HepG2 (cell line): ENCODE data around the gene ALKBH5. TPM values are rescaled to one million over a fixed set of nuclear protein-coding genes. Genes with fewer than 3 reads are reported as not detected.

ENCODE experiments used
- BRCA1 ChIP-seq: sonication (generic); formaldehyde crosslinking; IDR thresholded peaks from 2 replicates; pipeline ENCODE4 v1.4.0; 2020; ENCODE audit warnings: missing genetic modification reagents
- CCDC6 ChIP-seq: sonication (generic); formaldehyde crosslinking; IDR thresholded peaks from 2 replicates; pipeline ENCODE4 v1.8.1; 2022; ENCODE audit warnings: mild to moderate bottlenecking, missing genetic modification reagents, moderate library complexity
- DNMT3B ChIP-seq: conservative IDR thresholded peaks from 2 replicates; pipeline ENCODE4 v1.6.1; 2016; ENCODE audit warnings: missing biosample characterization, control low read depth
- FOSL1 ChIP-seq: sonication (generic); formaldehyde crosslinking; IDR thresholded peaks from 2 replicates; pipeline ENCODE4 v1.9.0; 2021; ENCODE audit warnings: missing genetic modification reagents, borderline replicate concordance
- MAFG ChIP-seq: sonication (generic); formaldehyde crosslinking; IDR thresholded peaks from 2 replicates; pipeline ENCODE4 v1.5.1; 2020; ENCODE audit warnings: mild to moderate bottlenecking, missing genetic modification reagents
- SP4 ChIP-seq: sonication (generic); formaldehyde crosslinking; IDR thresholded peaks from 2 replicates; pipeline ENCODE4 v1.8.1; 2023; ENCODE audit warnings: mild to moderate bottlenecking, missing genetic modification reagents
- TSC22D2 ChIP-seq: sonication (generic); formaldehyde crosslinking; IDR thresholded peaks from 2 replicates; pipeline ENCODE4 v1.5.1; 2020; ENCODE audit warnings: missing genetic modification reagents, mild to moderate bottlenecking, borderline replicate concordance
- ZFP1 ChIP-seq: IDR thresholded peaks from 2 replicates; pipeline ENCODE4 v1.6.1; 2016
- ZFP90 ChIP-seq: sonication (generic); formaldehyde crosslinking; IDR thresholded peaks from 2 replicates; pipeline ENCODE4 v1.8.0; 2022; ENCODE audit warnings: missing genetic modification reagents, mild to moderate bottlenecking, inconsistent platforms, borderline replicate concordance
- ZNF101 ChIP-seq: sonication (generic); formaldehyde crosslinking; IDR thresholded peaks from 2 replicates; pipeline ENCODE4 v1.4.0; 2020; ENCODE audit warnings: mild to moderate bottlenecking, low read depth, missing genetic modification reagents, borderline replicate concordance
- ZNF253 ChIP-seq: sonication (generic); formaldehyde crosslinking; IDR thresholded peaks from 2 replicates; pipeline ENCODE4 v1.8.0; 2022; ENCODE audit warnings: mild to moderate bottlenecking, missing genetic modification reagents, borderline replicate concordance
- ZNF282 ChIP-seq: fragments of 450-650 bp; IDR thresholded peaks from 2 replicates; pipeline ENCODE4 v1.6.1; 2018; ENCODE audit not compliant: partially characterized antibody
- ZNF30 ChIP-seq: sonication (generic); formaldehyde crosslinking; IDR thresholded peaks from 2 replicates; pipeline ENCODE4 v1.5.0; 2020; ENCODE audit warnings: mild to moderate bottlenecking, missing genetic modification reagents
- ZNF337 ChIP-seq: sonication (generic); formaldehyde crosslinking; IDR thresholded peaks from 2 replicates; pipeline ENCODE4 v1.5.1; 2020; ENCODE audit warnings: missing genetic modification reagents, low read depth, mild to moderate bottlenecking, borderline replicate concordance
- ZNF441 ChIP-seq: sonication (generic); formaldehyde crosslinking; IDR thresholded peaks from 2 replicates; pipeline ENCODE4 v1.7.0; 2021; ENCODE audit warnings: missing genetic modification reagents, borderline replicate concordance
- ZNF749 ChIP-seq: sonication (generic); formaldehyde crosslinking; IDR thresholded peaks from 2 replicates; pipeline ENCODE4 v1.8.0; 2022; ENCODE audit warnings: mild to moderate bottlenecking, missing genetic modification reagents, moderate library complexity, borderline replicate concordance
- ZSCAN20 ChIP-seq: sonication (generic); formaldehyde crosslinking; IDR thresholded peaks from 2 replicates; pipeline ENCODE4 v1.4.0; 2020; ENCODE audit warnings: missing genetic modification reagents, mild to moderate bottlenecking, borderline replicate concordance
- polyA plus RNA-seq, 8 experiments: library from polyadenylated mRNA; depleted of rRNA in 3 of 8; stranded (reverse) in 7 of 8; unstranded in 1 of 8; fragments of >200 nt; fragmentation: Illumina TruSeq in 4 of 8; extraction: Trizol in 4 of 8; gene quantifications; 2 replicates each; pipeline versions ENCODE4 v1.2.1 to v1.2.3, GENCODE V29; 2011 to 2016; ENCODE audit warnings: low read depth in 4 of 8, missing spikeins in 1 of 8, mixed read lengths in 1 of 8; ENCODE audit not compliant: insufficient read depth in 1 of 8
- total RNA-seq, 5 experiments: library from RNA; depleted of rRNA; stranded (reverse); fragments of >200 nt; fragmentation: Illumina TruSeq; extraction: Trizol; gene quantifications; 2 replicates each; pipeline ENCODE4 v1.2.3, GENCODE V29; 2016; ENCODE audit warnings: low read depth in 1 of 5
- TF ChIP-seq, protein P1 (sequence below): sonication (generic); formaldehyde crosslinking; IDR thresholded peaks from 2 replicates; pipeline ENCODE4 v1.4.0; 2020; ENCODE audit warnings: missing genetic modification reagents, borderline replicate concordance
- TF ChIP-seq, protein P2 (sequence below): sonication (generic); formaldehyde crosslinking; conservative IDR thresholded peaks from 2 replicates; pipeline ENCODE4 v1.8.0; 2022; ENCODE audit warnings: missing genetic modification reagents
- TF ChIP-seq, protein P3 (sequence below): IDR thresholded peaks from 2 replicates; pipeline ENCODE4 v1.6.1; 2016
- TF ChIP-seq, protein P4 (sequence below): sonication (generic); formaldehyde crosslinking; IDR thresholded peaks from 2 replicates; pipeline ENCODE4 v1.8.0; 2022; ENCODE audit warnings: mild to moderate bottlenecking, missing genetic modification reagents, moderate library complexity

ALKBH5 gene
- total and polyA plus RNA-seq, 2 of the 13 experiments (the other 11 are each of a cell fraction or from before 2014, with no cell fraction given), result 68.9 to 76.9 TPM

DNA sequence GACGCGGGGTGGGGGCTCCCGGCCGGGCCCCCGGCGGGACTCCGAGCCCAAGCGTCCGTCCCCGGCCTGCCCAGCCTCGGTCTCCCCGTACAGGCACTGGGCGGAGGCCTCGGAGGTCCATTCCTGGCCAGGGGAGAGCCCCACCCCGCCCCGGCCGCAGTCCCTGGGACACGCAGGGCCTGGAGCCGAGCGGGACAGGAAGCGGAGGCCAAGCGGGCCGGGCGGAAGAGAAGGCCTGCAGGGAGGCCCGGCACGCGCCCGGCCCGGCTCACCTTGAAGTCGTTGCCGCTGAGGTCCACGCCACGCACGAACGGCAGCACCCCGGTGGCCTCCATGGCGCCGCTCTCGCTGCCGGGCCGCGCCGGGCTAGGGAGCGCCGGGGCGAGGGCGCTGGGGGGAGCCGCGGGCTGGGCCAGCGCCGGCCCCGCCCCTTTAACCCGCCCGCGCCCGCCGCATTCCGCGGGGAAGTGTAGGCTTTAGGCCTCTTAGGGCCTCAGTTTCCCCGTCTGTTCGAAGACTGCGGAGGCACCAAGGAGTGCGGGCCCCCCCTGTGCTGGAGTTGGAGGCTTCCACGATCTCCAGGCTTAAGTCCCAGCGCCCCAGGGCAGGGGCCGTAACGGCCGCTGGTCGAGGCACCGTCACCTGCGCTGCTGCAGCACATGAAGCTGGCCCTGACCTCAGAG, 74.9 kb downstream of the ALKBH5 start, which contains the start of gene FLII (continued):
- TF ChIP-seq, protein P1, sequence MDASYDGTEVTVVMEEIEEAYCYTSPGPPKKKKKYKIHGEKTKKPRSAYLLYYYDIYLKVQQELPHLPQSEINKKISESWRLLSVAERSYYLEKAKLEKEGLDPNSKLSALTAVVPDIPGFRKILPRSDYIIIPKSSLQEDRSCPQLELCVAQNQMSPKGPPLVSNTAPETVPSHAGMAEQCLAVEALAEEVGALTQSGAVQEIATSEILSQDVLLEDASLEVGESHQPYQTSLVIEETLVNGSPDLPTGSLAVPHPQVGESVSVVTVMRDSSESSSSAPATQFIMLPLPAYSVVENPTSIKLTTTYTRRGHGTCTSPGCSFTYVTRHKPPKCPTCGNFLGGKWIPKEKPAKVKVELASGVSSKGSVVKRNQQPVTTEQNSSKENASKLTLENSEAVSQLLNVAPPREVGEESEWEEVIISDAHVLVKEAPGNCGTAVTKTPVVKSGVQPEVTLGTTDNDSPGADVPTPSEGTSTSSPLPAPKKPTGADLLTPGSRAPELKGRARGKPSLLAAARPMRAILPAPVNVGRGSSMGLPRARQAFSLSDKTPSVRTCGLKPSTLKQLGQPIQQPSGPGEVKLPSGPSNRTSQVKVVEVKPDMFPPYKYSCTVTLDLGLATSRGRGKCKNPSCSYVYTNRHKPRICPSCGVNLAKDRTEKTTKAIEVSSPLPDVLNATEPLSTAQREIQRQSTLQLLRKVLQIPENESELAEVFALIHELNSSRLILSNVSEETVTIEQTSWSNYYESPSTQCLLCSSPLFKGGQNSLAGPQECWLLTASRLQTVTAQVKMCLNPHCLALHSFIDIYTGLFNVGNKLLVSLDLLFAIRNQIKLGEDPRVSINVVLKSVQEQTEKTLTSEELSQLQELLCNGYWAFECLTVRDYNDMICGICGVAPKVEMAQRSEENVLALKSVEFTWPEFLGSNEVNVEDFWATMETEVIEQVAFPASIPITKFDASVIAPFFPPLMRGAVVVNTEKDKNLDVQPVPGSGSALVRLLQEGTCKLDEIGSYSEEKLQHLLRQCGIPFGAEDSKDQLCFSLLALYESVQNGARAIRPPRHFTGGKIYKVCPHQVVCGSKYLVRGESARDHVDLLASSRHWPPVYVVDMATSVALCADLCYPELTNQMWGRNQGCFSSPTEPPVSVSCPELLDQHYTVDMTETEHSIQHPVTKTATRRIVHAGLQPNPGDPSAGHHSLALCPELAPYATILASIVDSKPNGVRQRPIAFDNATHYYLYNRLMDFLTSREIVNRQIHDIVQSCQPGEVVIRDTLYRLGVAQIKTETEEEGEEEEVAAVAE, result no peak; the same call in 1 of the 2 replicates
- TF ChIP-seq ZNF101 (CRISPR knock-in tag), result no peak
- no peak for TF ChIP-seq ZFP1 (CRISPR knock-in tag)
- TF ChIP-seq, protein P2, sequence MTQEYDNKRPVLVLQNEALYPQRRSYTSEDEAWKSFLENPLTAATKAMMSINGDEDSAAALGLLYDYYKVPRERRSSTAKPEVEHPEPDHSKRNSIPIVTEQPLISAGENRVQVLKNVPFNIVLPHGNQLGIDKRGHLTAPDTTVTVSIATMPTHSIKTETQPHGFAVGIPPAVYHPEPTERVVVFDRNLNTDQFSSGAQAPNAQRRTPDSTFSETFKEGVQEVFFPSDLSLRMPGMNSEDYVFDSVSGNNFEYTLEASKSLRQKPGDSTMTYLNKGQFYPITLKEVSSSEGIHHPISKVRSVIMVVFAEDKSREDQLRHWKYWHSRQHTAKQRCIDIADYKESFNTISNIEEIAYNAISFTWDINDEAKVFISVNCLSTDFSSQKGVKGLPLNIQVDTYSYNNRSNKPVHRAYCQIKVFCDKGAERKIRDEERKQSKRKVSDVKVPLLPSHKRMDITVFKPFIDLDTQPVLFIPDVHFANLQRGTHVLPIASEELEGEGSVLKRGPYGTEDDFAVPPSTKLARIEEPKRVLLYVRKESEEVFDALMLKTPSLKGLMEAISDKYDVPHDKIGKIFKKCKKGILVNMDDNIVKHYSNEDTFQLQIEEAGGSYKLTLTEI (CRISPR knock-in tag), result no peak
- 0 out of 2 replicates have a peak, but pooled peaks have one; percentile 25 for TF ChIP-seq TSC22D2
- no peak for TF ChIP-seq ZNF749 (CRISPR knock-in tag)
- no peak for TF ChIP-seq DNMT3B (CRISPR knock-in tag)
- TF ChIP-seq, protein P3, sequence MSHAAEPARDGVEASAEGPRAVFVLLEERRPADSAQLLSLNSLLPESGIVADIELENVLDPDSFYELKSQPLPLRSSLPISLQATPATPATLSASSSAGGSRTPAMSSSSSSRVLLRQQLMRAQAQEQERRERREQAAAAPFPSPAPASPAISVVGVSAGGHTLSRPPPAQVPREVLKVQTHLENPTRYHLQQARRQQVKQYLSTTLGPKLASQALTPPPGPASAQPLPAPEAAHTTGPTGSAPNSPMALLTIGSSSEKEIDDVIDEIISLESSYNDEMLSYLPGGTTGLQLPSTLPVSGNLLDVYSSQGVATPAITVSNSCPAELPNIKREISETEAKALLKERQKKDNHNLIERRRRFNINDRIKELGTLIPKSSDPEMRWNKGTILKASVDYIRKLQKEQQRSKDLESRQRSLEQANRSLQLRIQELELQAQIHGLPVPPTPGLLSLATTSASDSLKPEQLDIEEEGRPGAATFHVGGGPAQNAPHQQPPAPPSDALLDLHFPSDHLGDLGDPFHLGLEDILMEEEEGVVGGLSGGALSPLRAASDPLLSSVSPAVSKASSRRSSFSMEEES (CRISPR knock-in tag), result no peak; the same call in 1 of the 2 replicates
- TF ChIP-seq, protein P4, sequence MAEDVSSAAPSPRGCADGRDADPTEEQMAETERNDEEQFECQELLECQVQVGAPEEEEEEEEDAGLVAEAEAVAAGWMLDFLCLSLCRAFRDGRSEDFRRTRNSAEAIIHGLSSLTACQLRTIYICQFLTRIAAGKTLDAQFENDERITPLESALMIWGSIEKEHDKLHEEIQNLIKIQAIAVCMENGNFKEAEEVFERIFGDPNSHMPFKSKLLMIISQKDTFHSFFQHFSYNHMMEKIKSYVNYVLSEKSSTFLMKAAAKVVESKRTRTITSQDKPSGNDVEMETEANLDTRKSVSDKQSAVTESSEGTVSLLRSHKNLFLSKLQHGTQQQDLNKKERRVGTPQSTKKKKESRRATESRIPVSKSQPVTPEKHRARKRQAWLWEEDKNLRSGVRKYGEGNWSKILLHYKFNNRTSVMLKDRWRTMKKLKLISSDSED (CRISPR knock-in tag), result no peak
- TF ChIP-seq CCDC6 (CRISPR knock-in tag), result 0 out of 2 replicates have a peak, but pooled peaks have one; percentile 11
- TF ChIP-seq ZNF337 (CRISPR knock-in tag), result no peak
- peak; percentile 75; the same call in 1 of the 2 replicates for TF ChIP-seq BRCA1 (CRISPR knock-in tag)
- no peak for TF ChIP-seq ZNF30 (CRISPR knock-in tag)
- no peak for TF ChIP-seq MAFG
- no peak for TF ChIP-seq ZNF253
- TF ChIP-seq ZSCAN20 (CRISPR knock-in tag), result 0 out of 2 replicates have a peak, but pooled peaks have one; percentile 0
- TF ChIP-seq ZNF441, result no peak
- no peak for TF ChIP-seq ZNF282
- TF ChIP-seq FOSL1 (CRISPR knock-in tag), result no peak
- TF ChIP-seq ZFP90 (CRISPR knock-in tag), result no peak; the same call in 1 of the 2 replicates
- TF ChIP-seq SP4 (CRISPR knock-in tag), result peak; percentile 75; the same call in 1 of the 2 replicates
